Subcutaneous abdominal adipose tissue (tissue), 5 donors: ENCODE results near the gene VPS26B.

ENCODE experiments used
- H3K27ac ChIP-seq: one replicate; pipeline ENCODE4 v1.7.0; 2013; ENCODE audit warnings: low read depth, mild to moderate bottlenecking, inconsistent platforms, low read length, moderate library complexity
- H3K27me3 ChIP-seq, 5 donors: one replicate each; pipeline ENCODE4 v1.7.0; 2013; ENCODE audit warnings: low read length in 5 of 5, inconsistent platforms in 1 of 5; ENCODE audit not compliant: control insufficient read depth in 5 of 5, insufficient read depth in 4 of 5
- H3K36me3 ChIP-seq, 5 donors: one replicate each; pipeline ENCODE4 v1.7.0; 2013; ENCODE audit warnings: low read length in 5 of 5; ENCODE audit not compliant: control insufficient read depth in 5 of 5, insufficient read depth in 5 of 5
- H3K4me1 ChIP-seq, 5 donors: one replicate each; pipeline ENCODE4 v1.7.0; 2013; ENCODE audit warnings: low read length in 5 of 5, mild to moderate bottlenecking in 3 of 5, moderate library complexity in 1 of 5; ENCODE audit not compliant: control insufficient read depth in 5 of 5, insufficient read depth in 5 of 5
- H3K4me3 ChIP-seq, 5 donors: one replicate each; pipeline ENCODE4 v1.7.0; 2013; ENCODE audit warnings: low read length in 5 of 5, low read depth in 1 of 5
- H3K9ac ChIP-seq, 5 donors: one replicate each; pipeline ENCODE4 v1.7.0; 2013; ENCODE audit warnings: low read length in 5 of 5, mild to moderate bottlenecking in 4 of 5, moderate library complexity in 3 of 5
- H3K9me3 ChIP-seq, 5 donors: one replicate each; pipeline ENCODE4 v1.7.0; 2013; ENCODE audit warnings: low read length in 5 of 5; ENCODE audit not compliant: control insufficient read depth in 5 of 5
- donor health status: healthy.
- donor health status: healthy.
- donor health status: healthy.
- donor health status: healthy.
- donor health status: healthy.

VPS26B gene

DNA sequence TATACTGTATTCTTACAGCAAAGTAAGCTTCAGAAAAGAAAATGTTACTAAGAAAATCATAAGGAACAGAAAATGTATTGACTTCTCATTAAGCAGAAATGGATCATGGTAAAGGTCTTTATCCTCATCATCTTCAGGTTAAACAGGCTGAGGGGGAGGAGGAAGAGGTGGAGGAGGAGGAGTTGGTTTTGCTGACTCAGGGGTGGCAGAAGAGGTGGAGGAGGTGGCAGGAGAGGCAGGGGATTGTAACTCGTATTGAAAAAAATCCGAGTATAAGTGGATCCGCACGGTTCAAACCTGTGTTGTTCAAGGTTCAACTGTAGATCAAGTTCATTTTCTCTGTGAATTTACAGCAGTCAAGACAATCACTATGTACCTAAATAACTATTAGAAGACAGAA, 64.7 kb downstream of the VPS26B start:
- Histone ChIP-seq H3K9me3 (no peaks in the 10 kb centered on the region), H3K4me1 (peaks cover 2 to 6% (median 5%) of the 10 kb centered on the region in 5 donors), H3K36me3 (no peaks in the 10 kb centered on the region), H3K9ac (no peak overlapping the region), H3K27me3 (peaks cover 0 to 6% (median 2%) of the 10 kb centered on the region in 5 donors), H3K4me3 (no peak overlapping the region), H3K27ac (no peak overlapping the region)

GRCh38 chr11:134289789-134290188, 65.3 kb downstream of the VPS26B start:
- Histone ChIP-seq H3K4me3 (peak overlapping the region in 3 of 5 donors; percentile 22 to 48 (median 34)), H3K9me3 (no peaks in the 10 kb centered on the region), H3K4me1 (peaks cover 2 to 6% (median 5%) of the 10 kb centered on the region in 5 donors), H3K9ac (no peak overlapping the region), H3K27ac (no peak overlapping the region), H3K36me3 (no peaks in the 10 kb centered on the region), H3K27me3 (peaks cover 0 to 6% (median 2%) of the 10 kb centered on the region in 5 donors)

DNA sequence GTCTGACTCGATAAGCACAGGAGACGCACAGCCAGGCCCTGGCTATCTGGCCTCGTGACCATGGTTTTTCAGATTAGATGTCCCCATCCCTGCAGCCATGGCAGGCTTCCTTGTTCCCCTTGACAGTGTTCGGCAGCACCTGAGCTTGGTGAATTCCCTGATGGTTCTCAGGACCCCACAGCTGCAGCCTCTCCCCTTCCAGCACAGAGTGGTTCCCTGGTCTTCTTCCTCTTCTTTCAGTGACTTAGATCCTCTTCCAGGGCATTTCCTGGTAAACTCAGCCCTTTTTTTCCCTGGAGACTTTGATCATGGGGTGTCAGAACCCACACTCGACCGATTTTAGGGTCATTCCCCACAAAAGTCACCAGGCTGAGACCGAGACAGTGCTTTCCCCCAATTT, 66.2 kb downstream of the VPS26B start:
- peaks cover 2 to 6% (median 5%) of the 10 kb centered on the region in 5 donors for H3K4me1 ChIP-seq

GRCh38 chr11:134291196-134291595, 66.7 kb downstream of the VPS26B start:
- Histone ChIP-seq H3K9ac (no peak overlapping the region), H3K27me3 (peaks cover 0 to 6% (median 2%) of the 10 kb centered on the region in 5 donors), H3K9me3 (no peaks in the 10 kb centered on the region), H3K27ac (no peak overlapping the region), H3K36me3 (no peaks in the 10 kb centered on the region), H3K4me3 (no peak overlapping the region), H3K4me1 (peaks cover 2 to 6% (median 5%) of the 10 kb centered on the region in 5 donors)

More for the DNA sequence above, 66.2 kb downstream of the VPS26B start:
- Histone ChIP-seq H3K27me3 (peaks cover 0 to 6% (median 2%) of the 10 kb centered on the region in 5 donors), H3K4me3 (no peak overlapping the region), H3K9me3 (no peaks in the 10 kb centered on the region), H3K9ac (no peak overlapping the region), H3K27ac (no peak overlapping the region), H3K36me3 (no peaks in the 10 kb centered on the region)

DNA sequence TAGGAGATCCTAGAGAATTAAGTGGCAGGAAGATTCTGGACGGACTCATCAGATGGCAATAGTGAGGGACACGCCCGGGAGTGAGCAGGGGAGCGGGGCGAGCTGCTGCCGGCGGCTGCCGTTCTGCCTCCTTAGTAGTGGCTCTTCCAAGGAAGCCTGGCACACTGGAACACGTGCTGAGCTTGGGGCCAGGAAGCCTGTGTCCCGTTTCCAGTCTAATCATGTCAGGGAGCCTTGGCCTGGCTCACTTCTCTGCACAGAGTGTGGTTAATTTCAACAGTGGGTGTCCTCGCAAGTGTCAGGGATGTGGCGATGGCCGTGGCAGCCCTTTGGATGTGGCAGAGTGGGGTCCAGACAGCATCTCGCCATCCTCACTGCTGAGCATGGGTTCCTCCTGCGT, 68.2 kb downstream of the VPS26B start:
- H3K4me1 ChIP-seq = peaks cover 2 to 6% (median 5%) of the 10 kb centered on the region in 5 donors
- no peak overlapping the region for H3K27ac ChIP-seq
- H3K4me3 ChIP-seq = no peak overlapping the region
- no peak overlapping the region for H3K9ac ChIP-seq
- no peaks in the 10 kb centered on the region for H3K36me3 ChIP-seq
- H3K27me3 ChIP-seq = peaks cover 0 to 6% (median 2%) of the 10 kb centered on the region in 5 donors
- no peaks in the 10 kb centered on the region for H3K9me3 ChIP-seq

GRCh38 chr11:134293119-134294113, 68.9 kb downstream of the VPS26B start:
- H3K9me3 ChIP-seq = no peaks in the 10 kb centered on the region
- H3K36me3 ChIP-seq = no peaks in the 10 kb centered on the region
- peaks cover 2 to 6% (median 5%) of the 10 kb centered on the region in 5 donors for H3K4me1 ChIP-seq
- H3K27me3 ChIP-seq = peaks cover 0 to 6% (median 2%) of the 10 kb centered on the region in 5 donors
- H3K4me3 ChIP-seq = no peak overlapping the region
- no peak overlapping the region for H3K9ac ChIP-seq
- no peak overlapping the region for H3K27ac ChIP-seq

DNA sequence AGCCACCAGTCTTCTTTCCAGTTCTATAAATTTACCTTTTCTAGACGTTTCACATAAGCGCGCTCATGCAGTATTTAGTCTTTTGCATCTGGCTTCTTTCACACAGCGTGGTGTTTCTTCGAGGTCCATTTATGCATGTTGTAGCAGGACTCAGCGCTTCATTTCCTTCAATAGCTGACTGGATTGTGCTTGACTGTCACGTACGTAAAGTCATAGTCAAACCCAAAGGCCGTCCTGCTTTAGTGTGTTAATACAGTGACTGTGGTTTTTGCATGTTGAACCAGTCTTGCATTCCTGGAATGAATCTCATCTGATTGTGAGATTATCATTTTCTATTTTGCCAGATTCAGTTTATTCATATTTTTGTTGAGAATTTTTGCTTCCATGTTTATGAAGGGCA, 70.2 kb downstream of the VPS26B start:
- Histone ChIP-seq H3K4me3 (no peak overlapping the region), H3K27me3 (peaks cover 0 to 6% (median 2%) of the 10 kb centered on the region in 5 donors), H3K9ac (no peak overlapping the region), H3K36me3 (no peaks in the 10 kb centered on the region), H3K9me3 (no peaks in the 10 kb centered on the region), H3K4me1 (peaks cover 2 to 5% (median 4%) of the 10 kb centered on the region in 5 donors), H3K27ac (no peak overlapping the region)
